ENCODE results near the gene PTGER1. TPM values are rescaled to one million over a fixed set of nuclear protein-coding genes. Genes with fewer than 3 reads are reported as not detected.
A peak's percentile ranks its signal among the peaks of the same experiment; 100 is the strongest.

PTGER1 gene
- total RNA-seq, 1 donor from 2014 or later = 0.56 TPM

DNA sequence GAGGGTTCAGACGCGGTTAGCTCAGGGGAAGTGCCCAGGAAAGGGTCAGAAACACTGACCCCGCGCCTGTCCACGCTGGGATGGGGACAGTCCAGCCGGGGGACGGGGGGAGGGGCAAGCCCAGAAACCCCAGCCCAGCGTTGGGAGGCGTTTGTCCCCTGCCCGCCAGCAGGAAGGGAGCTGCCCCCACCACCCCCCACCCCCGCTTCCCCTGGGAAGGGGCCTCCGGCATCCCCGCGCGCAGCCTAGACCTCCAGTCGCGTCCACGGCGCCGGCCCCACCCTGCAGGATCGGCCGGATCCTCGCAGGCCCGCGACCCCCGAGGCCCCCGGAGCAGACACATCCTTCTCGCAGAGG is 20.5 kb upstream of the PTGER1 start:
- Mint-ChIP-seq H3K4me1 (ENCODE audit: unreplicated experiment) (peaks cover 23% of the 10 kb centered on the region), H3K4me3 (peak overlapping the region; percentile 93), H3K27ac (peak overlapping the region; percentile 97), H3K9me3 (no peaks in the 10 kb centered on the region), H3K36me3 (peaks cover 12% of the 10 kb centered on the region), H3K27me3 (no peaks in the 10 kb centered on the region)
- DNase-seq (ENCODE audit: extremely low spot score, unreplicated experiment) = no peak
- no peak for TF ChIP-seq CTCF (conservative IDR thresholded peaks at IDR 0.05)

DNA sequence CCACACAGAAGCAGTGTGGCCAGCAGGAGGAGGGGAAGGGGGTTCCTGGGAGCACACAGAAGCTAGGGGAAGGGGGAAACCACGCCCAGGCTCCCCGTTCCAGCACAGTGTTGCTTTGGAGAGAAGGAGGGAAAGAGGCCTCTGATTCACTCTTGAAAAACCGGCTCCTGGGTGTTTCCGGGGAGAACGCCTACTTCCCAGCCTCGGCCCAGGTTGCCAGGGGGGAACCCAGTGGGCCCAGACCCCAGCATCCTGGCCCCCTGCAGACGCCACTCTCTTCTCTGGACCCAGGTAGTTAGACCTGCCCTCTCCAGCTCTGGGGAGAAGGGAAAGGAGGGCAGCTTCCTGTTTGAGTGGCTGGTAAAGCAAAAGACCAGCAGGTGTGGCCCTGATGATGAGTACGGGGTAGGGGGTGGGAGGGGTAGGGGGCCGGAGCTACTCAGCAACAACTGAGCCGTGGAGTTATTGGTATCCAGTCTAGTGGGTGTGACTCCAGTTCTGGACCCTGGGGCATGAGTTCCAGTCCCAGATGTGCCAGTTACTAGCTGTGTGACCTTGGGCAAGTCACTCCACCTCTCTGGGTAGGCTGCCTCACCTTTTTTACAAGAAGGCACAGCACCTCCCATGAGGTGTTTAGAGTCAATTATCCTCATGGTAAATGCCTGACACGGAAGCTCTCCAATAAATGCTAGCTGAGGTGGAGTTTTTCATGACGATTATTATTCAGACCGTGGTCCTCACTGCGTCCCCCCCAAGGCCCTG is 19.9 kb upstream of the PTGER1 start:
- H3K4me1 Mint-ChIP-seq (ENCODE audit: unreplicated experiment) = peaks cover 23% of the 10 kb centered on the region
- no peaks in the 10 kb centered on the region for H3K27me3 Mint-ChIP-seq
- TF ChIP-seq CTCF (conservative IDR thresholded peaks at IDR 0.05) = no peak
- H3K27ac Mint-ChIP-seq = peak overlapping the region; percentile 97
- DNase-seq (ENCODE audit: extremely low spot score, unreplicated experiment) = no peak
- H3K36me3 Mint-ChIP-seq = peaks cover 12% of the 10 kb centered on the region
- H3K4me3 Mint-ChIP-seq = peak overlapping the region; percentile 93
- no peaks in the 10 kb centered on the region for H3K9me3 Mint-ChIP-seq

DNA sequence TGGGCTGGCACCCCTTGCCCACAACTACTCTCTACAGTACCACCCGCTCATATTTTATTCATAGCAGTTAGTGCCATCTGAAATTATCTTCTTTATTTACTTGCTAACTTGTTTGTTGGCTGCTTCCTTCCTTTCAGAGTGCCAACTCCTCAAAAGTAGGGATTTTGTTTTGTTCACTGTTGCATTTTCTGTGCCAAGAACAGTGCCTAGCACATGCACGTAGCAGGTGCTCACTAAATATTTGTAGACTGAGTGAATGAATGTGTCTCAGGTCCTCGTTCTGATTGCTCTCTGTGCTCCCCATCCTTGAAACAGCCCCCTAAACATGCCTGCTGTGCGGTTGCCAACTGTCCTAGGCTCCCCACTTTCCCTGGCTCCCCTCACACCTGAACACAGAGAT is 19.3 kb upstream of the PTGER1 start:
- Mint-ChIP-seq H3K4me1 (ENCODE audit: unreplicated experiment) (peaks cover 23% of the 10 kb centered on the region), H3K27ac (peak overlapping the region; percentile 97), H3K9me3 (no peaks in the 10 kb centered on the region), H3K36me3 (peaks cover 17% of the 10 kb centered on the region), H3K27me3 (no peaks in the 10 kb centered on the region), H3K4me3 (peak overlapping the region; percentile 93)
- no peak for TF ChIP-seq CTCF (conservative IDR thresholded peaks at IDR 0.05)
- no peak for DNase-seq (ENCODE audit: extremely low spot score, unreplicated experiment)

- peaks cover 23% of the 10 kb centered on the region for H3K4me1 Mint-ChIP-seq (ENCODE audit: unreplicated experiment)
- TF ChIP-seq CTCF (conservative IDR thresholded peaks at IDR 0.05) = no peak
- peak overlapping the region; percentile 86 for H3K27ac Mint-ChIP-seq
- H3K9me3 Mint-ChIP-seq = no peaks in the 10 kb centered on the region
- peaks cover 21% of the 10 kb centered on the region for H3K36me3 Mint-ChIP-seq
- DNase-seq (ENCODE audit: extremely low spot score, unreplicated experiment) = no peak
- H3K4me3 Mint-ChIP-seq = peak overlapping the region; percentile 65
- H3K27me3 Mint-ChIP-seq = no peaks in the 10 kb centered on the region
These were observed 17.7 kb upstream of the PTGER1 start for GRCh38 chr19:14492756-14493337.

- Mint-ChIP-seq H3K9me3 (no peaks in the 10 kb centered on the region), H3K36me3 (peaks cover 20% of the 10 kb centered on the region), H3K4me1 (ENCODE audit: unreplicated experiment) (peaks cover 4% of the 10 kb centered on the region), H3K4me3 (no peak overlapping the region), H3K27me3 (no peaks in the 10 kb centered on the region), H3K27ac (no peak overlapping the region)
- DNase-seq (ENCODE audit: extremely low spot score, unreplicated experiment) = no peak
- no peak for TF ChIP-seq CTCF (conservative IDR thresholded peaks at IDR 0.05)
These were observed 12.4 kb upstream of the PTGER1 start for GRCh38 chr19:14487370-14488125.
